Hypothalamus (tissue), 51 donors: ENCODE data around the gene IL36G.
"Not testable (repeated sequence)": the region's sequence is repeated elsewhere in the genome, so short reads cannot be mapped to it uniquely, and the experiment has no call there.

Source experiments
- DNase-seq, 51 donors: peaks; one replicate each; lab custom pipeline; 2025; lab: John Stamatoyannopoulos, UW

The IL36G gene

DNA sequence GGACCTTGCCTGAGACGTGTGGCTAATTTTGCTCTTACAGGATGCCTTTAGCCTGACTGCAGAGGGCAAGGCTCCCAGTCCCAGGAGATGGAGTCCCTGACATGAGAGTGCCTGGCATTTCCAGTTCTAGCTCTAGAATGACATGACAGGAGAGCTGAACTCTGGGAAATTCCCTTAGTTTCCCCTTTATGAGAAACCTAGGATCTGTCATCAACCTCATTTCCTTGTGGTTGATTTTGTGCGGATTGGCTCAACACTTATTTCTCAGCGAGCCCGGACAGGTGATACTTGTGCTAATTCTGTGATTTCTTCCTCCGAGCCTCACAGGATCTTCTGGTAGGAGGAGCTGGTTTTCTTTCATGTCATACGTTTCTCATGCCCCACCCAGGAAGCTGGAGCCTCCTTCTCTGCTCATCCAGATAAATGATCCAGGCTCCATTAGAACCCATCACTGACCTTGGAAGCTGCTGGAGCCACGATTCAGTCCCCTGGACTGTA, at the start of gene IL36G:
Gene IL36G, plus strand, starts transcription at position 448 of the 498 bp plus-strand sequence. CDS start 633 bp downstream, outside the sequence.
- DNase-seq, result no peak

DNA sequence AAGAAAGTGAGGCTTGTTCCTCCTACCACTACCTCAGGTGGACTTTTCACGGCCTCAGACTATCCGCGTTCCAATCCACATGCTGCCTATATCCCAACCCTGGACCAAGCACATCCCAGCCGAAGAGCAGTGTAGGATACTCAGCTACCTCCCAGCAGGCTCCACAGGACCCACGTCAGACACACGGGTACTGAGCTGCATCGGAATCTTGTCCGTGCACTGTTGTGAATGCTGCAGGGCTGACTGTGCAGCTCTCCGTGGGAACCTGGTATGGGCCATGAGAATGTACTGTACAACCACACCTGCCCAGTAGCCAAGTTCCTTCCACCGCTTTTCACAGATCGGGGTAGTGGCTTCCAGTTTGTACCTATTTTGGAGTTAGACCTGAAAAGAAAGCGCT, 44.5 kb upstream of the IL36G start:
- DNase-seq, result no peak

DNA sequence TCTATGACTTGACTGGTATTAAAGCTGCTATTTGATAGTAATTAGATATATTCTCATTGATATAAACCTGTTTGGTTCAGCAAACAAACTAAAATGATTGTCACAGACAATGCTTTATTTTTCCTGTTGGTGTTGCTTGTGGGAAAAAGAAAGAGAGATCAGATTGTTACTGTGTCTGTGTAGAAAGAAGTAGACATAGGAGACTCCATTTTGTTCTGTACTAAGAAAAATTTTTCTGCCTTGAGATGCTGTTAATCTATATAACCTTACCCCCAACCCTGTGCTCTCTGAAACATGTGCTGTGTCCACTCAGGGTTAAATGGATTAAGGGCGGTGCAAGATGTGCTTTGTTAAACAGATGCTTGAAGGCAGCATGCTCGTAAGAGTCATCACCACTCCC, 43.7 kb upstream of the IL36G start:
- not testable (repeated sequence) for DNase-seq

DNA sequence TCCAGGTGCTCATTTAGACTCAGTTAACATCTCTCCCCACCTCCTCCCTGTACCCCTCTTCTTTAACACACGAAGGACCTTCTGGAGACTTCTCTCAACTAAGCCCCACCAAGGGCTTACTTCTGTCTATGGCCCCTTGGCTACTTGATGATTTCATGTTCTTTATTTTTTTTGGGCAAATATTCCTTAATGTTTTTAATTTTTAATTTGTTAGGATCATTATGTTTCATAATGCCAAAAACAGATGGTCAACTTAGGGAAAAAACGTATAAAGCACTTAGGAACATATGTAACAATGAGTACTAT, 40.9 kb upstream of the IL36G start:
- DNase-seq, result no peak

DNA sequence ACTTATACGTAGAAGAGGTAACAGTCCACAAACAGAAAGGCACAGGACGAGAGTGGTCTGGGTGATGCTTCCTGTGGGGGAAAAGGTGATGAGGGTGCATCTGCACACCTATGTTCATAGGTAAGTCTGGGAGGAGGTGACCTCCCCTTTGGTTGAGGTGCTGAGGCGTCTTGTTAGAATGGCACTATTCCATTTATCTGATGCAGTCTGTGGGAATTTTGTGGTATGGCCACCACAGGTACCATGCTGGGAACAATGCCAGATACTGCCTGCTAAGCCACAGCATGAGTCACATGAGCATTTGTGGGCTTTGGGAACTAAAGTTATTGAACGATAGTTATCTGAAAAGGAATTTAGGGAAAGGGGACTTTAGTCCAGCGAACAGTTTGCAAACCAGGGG, 38.9 kb upstream of the IL36G start:
- DNase-seq, result no peak

DNA sequence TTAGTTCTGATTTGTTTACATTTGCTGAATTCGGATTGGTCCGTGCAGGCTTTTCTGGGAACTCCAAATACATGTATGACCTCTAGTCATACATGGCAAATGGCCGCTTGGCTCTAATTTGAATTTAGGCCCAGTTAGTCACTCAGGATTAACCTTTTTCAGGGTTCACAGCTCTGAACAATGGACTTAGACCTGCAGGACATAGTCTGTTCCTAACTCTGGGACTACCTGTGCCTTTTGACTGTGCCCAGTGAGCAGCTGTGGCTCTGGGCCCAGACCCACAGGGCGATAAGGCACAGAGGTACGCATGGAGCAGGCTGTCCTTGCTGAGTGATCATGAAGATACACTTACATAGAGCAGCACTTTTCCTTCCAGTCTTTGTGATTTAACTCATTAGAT, 38.4 kb upstream of the IL36G start:
- DNase-seq, result no peak

DNA sequence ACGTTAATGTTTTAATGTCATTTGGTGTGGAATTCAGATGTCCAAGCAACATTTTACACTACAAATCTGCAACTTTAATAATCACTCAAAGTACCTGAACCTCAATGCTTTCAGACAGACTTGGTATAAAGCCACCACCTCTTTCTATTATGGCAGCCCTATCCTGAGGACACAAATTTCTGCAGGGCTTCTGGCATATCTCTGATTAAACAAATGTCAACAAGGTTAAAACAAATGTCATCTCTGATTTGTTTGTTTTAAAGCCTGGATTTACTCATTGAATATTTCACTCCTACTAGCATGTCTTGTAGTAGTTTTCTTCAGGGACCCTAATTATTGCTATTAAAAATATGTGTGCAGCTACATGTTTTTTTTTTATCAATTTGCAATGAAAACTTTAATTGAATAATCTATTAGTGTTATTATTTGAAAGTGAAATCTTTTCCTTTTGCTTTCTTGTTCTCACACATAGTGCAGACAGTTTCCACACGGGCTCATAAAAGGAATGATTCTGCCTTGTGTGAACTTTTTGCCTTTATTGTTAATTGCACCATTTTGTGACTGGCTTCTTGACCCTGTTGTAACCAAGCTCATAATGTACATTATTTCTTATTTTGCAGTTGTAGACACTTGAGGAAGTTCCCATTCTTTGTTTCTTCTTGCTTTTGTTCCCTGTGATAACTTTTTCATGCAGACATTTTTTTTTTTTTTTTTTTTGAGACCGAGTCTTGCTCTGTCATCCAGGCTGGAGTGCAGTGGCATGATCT, 36.8 kb upstream of the IL36G start:
- no peak for DNase-seq

DNA sequence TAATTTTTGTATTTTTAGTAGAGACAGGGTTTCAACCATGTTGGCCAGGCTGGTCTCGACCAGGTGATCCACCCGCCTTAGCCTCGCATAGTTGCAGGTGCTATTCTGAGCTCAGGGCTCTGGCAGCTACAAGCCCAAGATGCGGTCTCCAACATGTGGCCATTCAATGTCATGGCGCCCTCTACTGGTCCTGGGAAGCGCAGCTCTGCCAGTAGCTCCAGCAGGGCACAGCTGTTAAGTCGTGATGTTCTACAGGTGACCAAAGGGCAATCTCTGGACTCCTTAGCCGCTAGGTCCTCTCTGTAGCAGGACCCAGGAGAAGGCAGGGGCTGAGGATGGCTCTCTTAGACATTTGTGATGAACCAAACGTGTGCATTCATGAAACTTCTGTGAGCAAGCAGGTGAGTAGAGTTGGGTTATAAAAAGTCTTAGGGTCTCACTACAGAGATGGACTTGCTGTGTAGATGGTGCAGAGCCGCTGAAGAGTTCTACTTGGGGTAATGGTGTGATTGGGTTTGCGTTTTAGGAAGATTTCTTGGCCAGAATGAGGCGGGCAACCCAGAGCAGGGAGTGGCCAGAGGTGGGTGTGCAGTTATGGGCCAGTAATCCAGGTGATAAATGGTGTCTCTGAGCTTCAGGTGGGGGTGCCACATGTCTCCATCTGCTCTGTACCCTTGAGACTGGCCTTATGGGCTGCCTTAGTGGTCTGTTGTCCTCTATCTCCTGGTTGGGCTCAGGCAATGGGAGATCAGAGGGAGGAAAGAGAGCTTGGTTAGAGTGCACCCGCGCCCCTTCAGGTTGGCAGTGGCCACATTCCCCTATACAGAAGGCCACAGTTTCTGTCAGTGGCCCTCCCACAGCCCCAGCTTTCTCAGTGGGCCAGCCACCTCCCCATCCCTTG, 35.8 kb upstream of the IL36G start:
- DNase-seq, result peak in 47 of 51 donors; percentile 4 to 80 (median 35)

DNA sequence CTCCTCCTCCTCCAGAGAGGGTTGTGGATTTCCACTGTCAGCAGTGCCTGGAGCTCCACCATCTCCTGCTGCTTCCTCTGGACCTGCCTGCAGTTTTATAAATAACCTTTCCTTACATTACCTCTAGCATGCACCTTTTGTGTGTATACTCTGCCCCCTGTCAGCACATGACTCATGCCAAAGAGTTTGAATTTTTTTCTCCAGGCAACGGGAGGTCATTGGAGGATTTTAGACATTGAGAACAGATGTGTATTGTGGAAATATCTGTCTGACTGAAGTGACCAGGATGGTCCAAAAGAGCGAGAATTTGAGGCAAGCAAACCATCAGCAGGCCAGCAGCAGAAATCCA, 35.2 kb upstream of the IL36G start:
- DNase-seq, result no peak

DNA sequence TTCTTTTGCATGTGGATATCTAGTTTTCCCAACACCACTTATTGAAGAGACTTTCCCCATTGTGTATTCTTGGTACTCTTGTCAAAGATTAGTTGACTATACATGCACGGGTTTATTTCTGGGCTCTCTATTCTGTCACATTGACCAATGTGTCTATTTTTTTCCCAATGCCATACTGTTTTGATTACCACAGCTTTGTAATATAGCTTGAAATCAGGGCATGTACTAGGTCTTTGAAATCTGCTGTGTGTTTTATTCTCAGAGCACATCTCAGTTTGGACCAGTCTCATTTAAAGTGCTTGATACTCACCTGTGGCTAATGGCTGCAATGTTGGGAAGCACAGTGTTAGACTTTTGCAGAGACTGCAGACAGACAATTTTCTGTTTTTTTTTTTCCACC, 32.8 kb upstream of the IL36G start:
- DNase-seq, result no peak

DNA sequence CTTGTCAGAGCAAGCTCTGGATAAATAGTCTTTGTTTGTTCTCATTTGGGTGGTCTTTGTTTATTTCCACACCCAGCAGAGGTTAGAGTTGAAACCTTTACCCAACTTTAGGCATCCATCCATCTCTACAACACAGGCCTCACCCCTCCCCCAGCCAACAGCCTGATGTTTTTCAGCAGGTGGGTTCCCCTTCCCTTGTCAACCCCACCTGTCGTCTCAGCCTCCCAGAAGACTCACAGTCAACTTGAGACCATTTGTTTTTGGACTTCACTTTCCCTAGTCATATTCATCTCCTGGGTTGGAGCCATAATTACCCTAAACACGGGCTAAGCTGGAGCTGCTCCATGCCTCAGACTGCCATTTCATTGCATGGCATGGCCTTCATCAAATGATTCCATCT, 31.7 kb upstream of the IL36G start:
- no peak for DNase-seq

DNA sequence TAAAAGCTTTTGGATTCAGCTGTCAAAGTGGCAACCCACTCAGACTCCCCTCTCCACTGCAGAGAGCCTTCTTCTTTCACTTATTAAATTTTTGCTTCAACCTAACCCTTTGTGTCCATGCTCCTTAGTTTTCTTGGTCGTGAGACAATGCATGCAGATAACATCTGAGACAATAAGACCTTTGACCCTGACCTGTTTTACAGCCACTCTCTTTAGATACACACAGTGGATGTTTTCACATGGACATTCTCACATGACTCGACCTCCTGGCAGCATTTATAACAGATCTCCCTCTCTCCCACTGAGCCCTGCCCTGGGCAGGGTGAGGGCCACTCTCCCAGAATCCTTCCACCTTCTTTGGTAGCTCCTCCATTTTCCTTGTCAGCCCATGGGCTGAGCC, 30.4 kb upstream of the IL36G start:
- DNase-seq, result no peak

DNA sequence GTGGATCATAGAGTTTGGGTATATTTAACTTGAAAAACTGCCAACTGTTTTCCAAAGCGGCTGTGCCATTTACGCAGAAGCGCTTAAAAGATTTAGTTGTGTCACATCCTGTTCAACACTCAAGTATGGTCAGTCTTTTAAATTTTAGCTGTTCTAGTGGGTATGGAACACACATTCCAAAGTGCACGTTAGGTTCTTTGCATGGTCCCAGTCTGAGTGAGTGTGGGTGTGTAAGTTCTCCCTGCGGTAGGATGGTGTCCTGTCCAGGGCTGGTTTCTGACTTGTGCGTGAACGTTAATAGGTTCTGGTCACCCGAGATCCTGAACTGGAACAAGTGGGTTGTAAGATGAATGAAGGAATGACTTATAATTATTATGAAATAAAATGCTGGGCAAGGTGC, 28.4 kb upstream of the IL36G start:
- DNase-seq, result no peak

DNA sequence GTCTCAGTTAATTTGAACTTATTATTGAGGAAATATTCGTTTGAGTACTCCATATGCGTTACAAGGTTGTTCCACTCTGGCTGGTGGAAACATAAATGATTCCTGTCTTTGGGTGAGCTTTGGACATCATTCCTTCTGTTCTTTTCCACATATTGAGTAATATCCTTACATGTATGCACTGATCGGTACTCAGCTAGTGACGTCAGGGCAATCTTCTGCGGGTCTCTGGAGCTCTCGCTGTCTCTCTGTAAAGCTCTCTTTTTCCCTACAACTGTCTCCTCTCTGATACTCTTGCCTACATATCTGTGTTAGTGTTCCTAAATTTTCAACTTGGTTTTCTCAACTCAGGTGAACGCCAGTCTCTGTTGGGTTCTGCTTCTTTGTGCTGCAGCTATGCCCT, 23.4 kb upstream of the IL36G start:
- no peak for DNase-seq

DNA sequence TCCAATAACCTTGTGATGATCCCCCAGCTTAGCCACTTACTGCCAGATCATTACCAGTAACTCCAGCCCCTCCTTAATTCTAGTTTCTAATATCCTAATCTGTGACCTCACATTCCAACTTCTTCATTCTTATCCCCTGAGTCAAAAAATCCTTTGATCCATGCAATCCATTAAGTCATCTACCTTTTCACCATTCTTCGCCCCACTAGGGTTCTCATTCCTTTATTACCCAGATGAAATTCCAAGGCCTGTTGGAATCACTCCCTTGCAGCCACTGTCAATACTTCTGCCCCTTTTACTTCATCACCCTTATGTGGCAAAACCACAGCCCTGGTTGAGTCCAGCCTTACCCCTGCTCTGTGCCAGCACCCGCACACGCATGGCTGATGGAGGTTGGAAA, 20.3 kb upstream of the IL36G start:
- DNase-seq, result no peak

DNA sequence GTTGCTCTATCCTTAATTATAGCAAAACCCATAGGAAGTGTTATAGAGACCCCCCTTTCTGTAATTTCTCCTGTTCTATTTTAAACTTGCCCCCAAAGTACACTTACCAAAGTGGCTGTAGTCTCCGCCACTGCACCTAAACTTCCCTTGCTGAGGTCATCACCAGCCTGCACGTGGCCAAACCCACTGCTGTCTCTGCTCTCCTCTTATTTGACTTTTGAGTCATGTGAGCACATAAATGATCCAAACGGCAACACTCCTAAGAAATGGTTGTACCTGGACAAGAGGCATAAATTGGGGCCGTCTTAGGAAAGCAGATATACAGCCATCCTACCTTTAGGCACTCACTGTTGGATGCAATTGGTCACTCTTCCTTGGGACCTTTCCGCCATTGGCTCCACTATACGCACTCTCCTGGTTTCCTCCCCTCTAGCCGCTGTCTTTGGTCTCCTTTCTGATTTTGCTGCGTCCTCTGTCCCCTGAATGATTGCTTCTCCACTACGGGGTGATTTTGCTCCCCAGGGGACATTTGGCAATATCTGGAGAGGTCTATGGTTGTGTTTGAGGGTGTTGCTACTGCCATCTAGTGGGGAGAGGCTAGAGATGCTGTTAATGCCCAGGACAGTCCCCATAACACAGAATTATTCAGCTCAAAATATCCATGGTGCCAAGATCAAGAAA, 19.2 kb upstream of the IL36G start:
- peak in 9 of 51 donors; percentile 2 to 42 (median 4) for DNase-seq

DNA sequence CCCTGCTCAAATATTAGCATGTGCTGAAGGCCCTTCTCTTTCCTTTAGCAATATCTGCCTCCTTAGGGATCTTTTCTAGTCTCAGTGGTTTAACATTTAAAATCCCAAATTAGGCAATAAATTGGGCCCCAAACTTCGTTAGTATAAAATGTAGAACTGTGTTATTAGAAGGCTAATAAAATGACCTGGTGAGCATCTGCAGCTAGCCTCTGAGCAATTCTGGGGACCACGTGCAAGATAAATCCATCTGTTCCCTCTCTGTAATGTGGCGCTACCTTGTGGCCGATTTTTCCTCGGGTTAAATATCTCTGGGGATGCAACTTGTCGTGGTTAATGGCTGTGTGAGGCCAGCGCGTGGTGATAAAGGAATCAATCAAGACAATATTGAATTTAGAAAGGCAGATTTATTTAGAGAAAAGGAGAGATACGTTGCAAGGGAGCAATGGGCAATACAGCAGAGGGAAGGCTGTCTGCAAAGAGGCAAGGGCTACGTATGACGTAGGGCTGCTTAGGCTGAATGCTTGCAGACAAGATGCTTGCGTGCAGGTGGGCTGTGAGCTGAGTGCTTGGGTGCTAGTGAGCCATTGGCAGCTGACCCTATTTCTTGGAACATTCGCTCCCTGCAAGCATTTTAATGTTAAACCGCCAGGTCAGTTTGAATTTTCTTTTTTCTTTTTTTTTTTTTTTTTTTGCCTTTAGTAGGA, 18.5 kb upstream of the IL36G start:
- DNase-seq, result no peak

DNA sequence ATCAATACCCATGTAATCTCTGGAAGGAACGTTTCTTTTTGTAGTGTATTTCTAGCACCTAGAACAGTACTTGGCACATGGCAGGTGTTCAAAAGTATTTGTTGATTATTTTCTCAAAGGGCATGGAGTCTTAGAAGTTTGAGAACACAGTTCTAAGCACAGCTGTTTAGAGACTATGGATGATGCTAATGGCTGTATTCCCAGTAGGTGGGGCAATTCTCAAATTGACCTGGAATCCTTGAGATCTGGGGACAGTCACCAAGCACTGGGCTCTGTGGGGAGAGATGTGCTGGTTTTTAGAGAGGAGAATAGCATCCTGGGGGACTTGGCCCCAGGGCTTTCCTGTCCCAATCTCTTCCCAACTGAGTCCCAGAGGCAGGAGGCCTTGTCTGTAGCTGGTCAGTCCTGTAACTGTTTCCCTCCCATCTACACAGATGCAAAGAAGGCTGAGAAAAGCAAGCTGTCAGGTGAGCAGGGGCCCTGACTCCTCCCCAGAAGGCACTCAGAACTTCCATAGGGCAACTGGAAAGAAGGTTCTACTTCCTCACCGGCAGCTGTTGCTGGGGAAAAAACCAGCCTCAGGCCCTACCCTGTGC, 17.5 kb upstream of the IL36G start:
- DNase-seq, result no peak

DNA sequence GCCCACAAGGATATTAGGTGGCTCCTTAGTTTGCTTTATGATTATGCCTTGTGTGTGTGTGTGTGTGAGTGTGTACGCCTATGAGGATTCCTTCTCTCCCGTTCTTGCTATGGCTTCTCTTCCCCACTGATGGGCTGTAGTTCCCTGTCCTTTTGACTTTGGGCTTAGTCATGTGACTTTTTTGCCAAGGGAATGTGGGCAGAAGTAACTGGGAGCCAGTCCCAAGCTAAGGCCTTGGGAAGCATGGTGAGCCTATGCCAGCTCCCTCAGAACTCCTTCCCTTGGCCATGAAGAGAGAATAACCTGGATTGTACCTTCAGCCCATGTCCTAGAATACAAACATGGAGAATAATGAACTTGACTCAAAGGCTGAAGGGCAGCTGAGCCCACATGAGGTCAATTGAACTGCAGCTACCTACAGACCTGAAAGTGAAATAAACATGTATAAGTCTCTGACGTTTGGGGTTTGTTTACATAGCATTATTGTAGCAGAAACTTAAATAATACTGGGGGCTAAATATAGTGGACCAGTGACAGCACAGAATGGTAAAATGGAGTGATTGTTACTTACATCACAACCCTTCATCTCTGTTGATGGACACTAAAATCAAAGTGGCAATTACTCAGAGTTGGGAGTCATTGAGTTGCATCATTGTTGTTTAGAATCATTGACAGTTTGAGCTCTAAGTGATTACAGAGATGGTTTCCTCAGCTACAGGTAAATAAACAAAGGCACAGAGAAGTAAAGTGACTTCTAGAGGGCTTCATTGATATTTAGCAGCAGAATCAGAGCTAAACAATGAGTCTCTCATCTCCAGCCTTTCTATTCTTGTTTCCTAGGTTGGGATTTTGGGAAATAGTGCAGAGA, 15.3 kb upstream of the IL36G start:
- DNase-seq, result no peak
